Peyer's patch (tissue), 4 donors: Measurements from ENCODE around the gene LRRK1. TPM values are rescaled to one million over a fixed set of nuclear protein-coding genes. Genes with fewer than 3 reads are reported as not detected.
A peak's percentile ranks its signal among the peaks of the same experiment; 100 is the strongest.

Experiments
- DNase-seq, 3 donors: peaks; one replicate each; pipeline ENCODE4 v3.0.0-alpha.2; 2017 to 2019
- H3K27ac ChIP-seq, 4 donors: fragments of 200-600 bp; sonication (generic); one replicate each; pipeline ENCODE4 v1.5.1; 2016 to 2019
- H3K27me3 ChIP-seq, 2 donors: fragments of 200-600 bp; sonication (generic); one replicate each; pipeline ENCODE4 v1.5.1; 2019
- H3K36me3 ChIP-seq, 3 donors: fragments of 200-600 bp; sonication (generic); one replicate each; pipeline ENCODE4 v1.5.1; 2016 to 2019
- H3K4me1 ChIP-seq, 4 donors: fragments of 200-600 bp; sonication (generic); one replicate each; pipeline ENCODE4 v1.5.1; 2016 to 2019
- H3K4me3 ChIP-seq, 4 donors: fragments of 200-600 bp; sonication (generic); 1 replicate in 3 of 4; 2 replicates in 1 of 4; pipeline ENCODE4 v1.5.1; 2016 to 2019; ENCODE audit warnings: mild to moderate bottlenecking in 1 of 4
- H3K9me3 ChIP-seq, 4 donors: fragments of 200-600 bp; sonication (generic); one replicate each; pipeline ENCODE4 v1.5.1; 2016 to 2019; ENCODE audit warnings: mild to moderate bottlenecking in 1 of 4
- CTCF ChIP-seq, 6 experiments: fragments of 450-650 bp in 4 of 6; fragments of 200-600 bp in 2 of 6; sonication (generic) in 1 of 6; IDR thresholded peaks; one replicate each; pipeline ENCODE4 v1.5.1; 2017 to 2019; ENCODE audit warnings: antibody characterized with exemption in 6 of 6, mild to moderate bottlenecking in 3 of 6, moderate library complexity in 1 of 6
- POLR2A ChIP-seq, 2 donors: fragments of 450-650 bp; IDR thresholded peaks; one replicate each; pipeline ENCODE4 v1.5.1; 2017; ENCODE audit warnings: antibody characterized with exemption in 2 of 2, mild to moderate bottlenecking in 2 of 2, moderate library complexity in 2 of 2
- total RNA-seq, 4 donors: library from RNA; depleted of rRNA; stranded (reverse); fragments of >200 nt; gene quantifications; one replicate each; pipeline ENCODE4 v1.1.0, GENCODE V29; 2016

Gene LRRK1
- total RNA-seq, 4 donors from 2014 or later, result 49.2 to 66.0 (median 55.5) TPM

GRCh38 chr15:101086394-101087171 is 167.4 kb downstream of the LRRK1 start:
- no peaks in the 10 kb centered on the region for H3K36me3 ChIP-seq
- no peaks in the 10 kb centered on the region for H3K9me3 ChIP-seq
- H3K4me3 ChIP-seq, result no peak overlapping the region
- TF ChIP-seq POLR2A (IDR thresholded peaks at IDR 0.05) (no peak), CTCF (IDR thresholded peaks at IDR 0.05) (no peak)
- DNase-seq, result no peak
- H3K4me1 ChIP-seq, result peaks cover 0 to 5% (median 0%) of the 10 kb centered on the region in 4 donors
- no peak overlapping the region for H3K27ac ChIP-seq
- H3K27me3 ChIP-seq, result no peaks in the 10 kb centered on the region

- no peaks in the 10 kb centered on the region for H3K27me3 ChIP-seq
- peak in 1 of 3 donors; percentile 34 for DNase-seq
- H3K27ac ChIP-seq, result no peak overlapping the region
- no peaks in the 10 kb centered on the region for H3K36me3 ChIP-seq
- H3K4me1 ChIP-seq, result peaks cover 0 to 5% (median 0%) of the 10 kb centered on the region in 4 donors
- TF ChIP-seq CTCF (IDR thresholded peaks at IDR 0.05) (no peak), POLR2A (IDR thresholded peaks at IDR 0.05) (no peak)
- no peak overlapping the region for H3K4me3 ChIP-seq
- H3K9me3 ChIP-seq, result no peaks in the 10 kb centered on the region
These were observed 168.1 kb downstream of the LRRK1 start for GRCh38 chr15:101087172-101087769.

DNA sequence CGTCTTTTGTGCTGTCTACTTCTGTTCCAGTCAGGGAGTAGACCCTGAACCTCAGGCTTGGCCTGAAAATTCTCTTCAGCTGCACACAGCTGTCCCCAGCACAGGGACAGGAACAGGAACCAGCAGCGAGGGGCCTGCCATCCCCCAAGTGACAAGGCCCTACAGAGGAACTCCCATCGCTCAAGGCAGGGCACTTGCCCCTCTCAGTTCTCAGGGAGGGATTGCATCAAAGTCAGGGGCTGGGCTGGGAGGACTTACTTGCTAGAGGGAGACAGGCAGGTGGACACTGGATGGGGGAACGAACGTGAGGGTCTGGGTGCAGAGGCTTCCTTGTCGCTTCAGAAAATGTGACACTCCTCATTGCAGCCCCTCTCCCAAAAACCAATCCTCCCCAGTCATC is 169.1 kb downstream of the LRRK1 start:
- peaks cover 0 to 5% (median 0%) of the 10 kb centered on the region in 4 donors for H3K4me1 ChIP-seq
- TF ChIP-seq POLR2A (IDR thresholded peaks at IDR 0.05) (no peak), CTCF (IDR thresholded peaks at IDR 0.05) (no peak)
- peak in 1 of 3 donors; percentile 35 for DNase-seq
- H3K27me3 ChIP-seq, result no peaks in the 10 kb centered on the region
- no peaks in the 10 kb centered on the region for H3K36me3 ChIP-seq
- H3K27ac ChIP-seq, result no peak overlapping the region
- no peak overlapping the region for H3K4me3 ChIP-seq
- H3K9me3 ChIP-seq, result no peaks in the 10 kb centered on the region

GRCh38 chr15:101088788-101089578 is 169.8 kb downstream of the LRRK1 start:
- Histone ChIP-seq H3K9me3 (no peaks in the 10 kb centered on the region), H3K36me3 (no peaks in the 10 kb centered on the region), H3K27ac (no peak overlapping the region), H3K27me3 (no peaks in the 10 kb centered on the region), H3K4me1 (peaks cover 0 to 5% (median 0%) of the 10 kb centered on the region in 4 donors), H3K4me3 (peak overlapping the region in 3 of 4 donors; percentile 6 to 43 (median 32))
- TF ChIP-seq CTCF (IDR thresholded peaks at IDR 0.05), result peak; percentile 93 to 100 (median 97)
- no peak for TF ChIP-seq POLR2A (IDR thresholded peaks at IDR 0.05)
- peak; percentile 65 to 87 (median 85) for DNase-seq

DNA sequence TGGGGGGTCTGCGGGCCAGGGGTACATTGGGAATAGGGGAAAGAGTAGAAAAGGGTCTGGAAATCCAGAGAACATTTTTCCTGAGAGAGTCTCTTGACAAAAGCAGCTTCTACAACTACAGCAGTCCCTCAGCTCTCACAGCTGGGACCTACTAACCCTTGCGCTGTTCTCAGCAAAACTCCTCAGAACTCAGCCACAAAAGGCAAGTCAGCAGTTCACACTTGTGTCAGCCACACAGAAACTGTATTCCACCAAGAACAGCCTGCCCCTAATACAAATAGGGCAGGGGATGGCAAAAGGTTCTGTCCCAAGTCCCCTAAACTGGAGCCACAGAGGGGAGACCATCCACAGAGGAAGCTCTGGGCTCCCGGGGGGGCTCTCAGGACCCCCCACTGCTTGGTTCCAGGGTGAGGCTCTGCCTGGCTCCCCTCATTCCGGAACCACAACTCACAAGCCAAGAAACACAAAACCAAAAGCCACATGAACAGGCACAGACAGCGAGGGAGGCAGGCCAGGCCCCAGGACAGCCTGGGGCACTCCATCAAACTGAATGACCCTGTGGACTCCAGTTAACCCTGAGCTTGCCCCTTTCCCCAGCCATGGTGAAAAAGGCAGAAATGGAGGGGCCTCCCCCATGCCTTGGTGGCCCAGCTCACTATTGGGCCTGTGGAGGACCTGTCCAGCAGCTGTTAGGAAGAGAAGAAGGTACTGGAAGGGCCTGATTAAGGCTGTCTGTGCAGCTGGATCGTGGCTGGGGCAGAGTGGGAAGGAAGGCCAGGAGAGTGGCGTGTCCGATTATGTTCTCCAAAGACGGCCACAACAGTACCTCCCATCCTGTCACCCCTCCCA is 170.6 kb downstream of the LRRK1 start:
- Histone ChIP-seq H3K4me1 (peaks cover 0 to 5% (median 0%) of the 10 kb centered on the region in 4 donors), H3K9me3 (no peaks in the 10 kb centered on the region), H3K36me3 (no peaks in the 10 kb centered on the region), H3K27ac (no peak overlapping the region), H3K27me3 (no peaks in the 10 kb centered on the region), H3K4me3 (no peak overlapping the region)
- peak in 1 of 3 donors; percentile 32 for DNase-seq
- TF ChIP-seq CTCF (IDR thresholded peaks at IDR 0.05) (no peak), POLR2A (IDR thresholded peaks at IDR 0.05) (no peak)
